K562 (cell line): ENCODE results near the gene SIAE. TPM values are rescaled to one million over a fixed set of nuclear protein-coding genes. Genes with fewer than 3 reads are reported as not detected.

Experiments
- ELF1 ChIP-seq: fragments of 200-800 bp; sonication (Bioruptor generic); IDR thresholded peaks from 2 replicates; pipeline ENCODE4 v1.6.1; 2016; ENCODE audit warnings: missing genetic modification characterization, missing compliant biosample characterization
- ELF4 ChIP-seq: fragments of 450-650 bp; formaldehyde crosslinking; IDR thresholded peaks from 2 replicates; pipeline ENCODE4 v1.4.0; 2022; ENCODE audit warnings: missing genetic modification characterization
- ETV1 ChIP-seq: fragments of 450-650 bp; conservative IDR thresholded peaks from 2 replicates; pipeline ENCODE4 v1.6.1; 2016; ENCODE audit warnings: missing genetic modification characterization, control low read depth, low read depth, missing compliant biosample characterization
- GTF2F1 ChIP-seq: IDR thresholded peaks from 2 replicates; pipeline ENCODE4 v1.6.1; 2011; ENCODE audit warnings: low read depth, low read length, improper control_type of control experiment
- NONO ChIP-seq, 2 experiments: fragments of 200-400 bp in 1 of 2; fragments of 450-650 bp in 1 of 2; formaldehyde crosslinking in 1 of 2; IDR thresholded peaks; 2 replicates each; pipeline ENCODE4 v1.6.1; 2017; ENCODE audit warnings: low read depth in 2 of 2, mild to moderate bottlenecking in 2 of 2, moderate library complexity in 2 of 2, low read length in 1 of 2
- PCBP1 ChIP-seq: fragments of 200-400 bp; formaldehyde crosslinking; IDR thresholded peaks from 2 replicates; pipeline ENCODE4 v1.6.1; 2018; ENCODE audit warnings: mild to moderate bottlenecking, low read depth, low read length; ENCODE audit not compliant: poor library complexity, severe bottlenecking
- POLR2B ChIP-seq: fragments of 450-650 bp; IDR thresholded peaks from 2 replicates; pipeline ENCODE4 v1.6.1; 2018; ENCODE audit warnings: low read depth; ENCODE audit not compliant: partially characterized antibody
- SRSF7 ChIP-seq: fragments of 200-400 bp; formaldehyde crosslinking; optimal IDR thresholded peaks from 2 replicates; pipeline ENCODE3; 2017; ENCODE audit warnings: mild to moderate bottlenecking, low read depth, low read length
- TBP ChIP-seq: optimal IDR thresholded peaks from 2 replicates; pipeline ENCODE3; 2011; ENCODE audit warnings: low read depth, low read length, improper control_type of control experiment
- ZKSCAN8 ChIP-seq: fragments of 200-800 bp; sonication (Bioruptor generic); IDR thresholded peaks from 2 replicates; pipeline ENCODE4 v1.6.1; 2016; ENCODE audit warnings: missing genetic modification characterization, missing compliant biosample characterization
- ZNF717 ChIP-seq: fragments of 250-450 bp; sonication (Bioruptor Pico); IDR thresholded peaks from 2 replicates; pipeline ENCODE4 v1.5.0; 2021
- ZNF830 ChIP-seq: fragments of 250-450 bp; sonication (Bioruptor Pico); IDR thresholded peaks from 2 replicates; pipeline ENCODE4 v1.5.0; 2021; ENCODE audit warnings: mild to moderate bottlenecking
- polyA plus RNA-seq, 8 experiments: library from polyadenylated mRNA; depleted of rRNA in 4 of 8; stranded (reverse) in 5 of 8; unstranded in 3 of 8; fragments of >200 nt; fragmentation: Nextera tagmentation in 2 of 8; fragmentation: Illumina TruSeq in 1 of 8; extraction: Ambion mirVana in 2 of 8; extraction: Trizol in 1 of 8; gene quantifications; 2 replicates each; pipeline versions ENCODE4 v1.2.1 to v1.2.3, GENCODE V29; 2011 to 2014; ENCODE audit warnings: inconsistent platforms in 1 of 8, missing spikeins in 1 of 8
- total RNA-seq, 7 experiments: library from RNA; depleted of rRNA in 6 of 7; stranded (reverse); fragments of >200 nt in 6 of 7; fragmentation: Illumina TruSeq in 2 of 7; extraction: Trizol in 2 of 7; gene quantifications; 2 replicates each; pipeline versions ENCODE4 v1.2.1 to v1.2.3, GENCODE V29; 2011 to 2021; ENCODE audit warnings: low replicate concordance in 1 of 7
- TF ChIP-seq, protein P1 (sequence below): fragments of 250-450 bp; sonication (Bioruptor Pico); IDR thresholded peaks from 2 replicates; pipeline ENCODE4 v1.4.0; 2020; ENCODE audit warnings: mild to moderate bottlenecking, moderate library complexity
- TF ChIP-seq, protein P2 (sequence below): IDR thresholded peaks from 2 replicates; pipeline ENCODE4 v1.6.1; 2014; ENCODE audit warnings: antibody characterized with exemption
- TF ChIP-seq, protein P3 (sequence below): sonication (generic); formaldehyde crosslinking; IDR thresholded peaks from 2 replicates; pipeline ENCODE4 v1.8.0; 2023; ENCODE audit warnings: mild to moderate bottlenecking, missing genetic modification reagents
- TF ChIP-seq, protein P4 (sequence below): fragments of 450-650 bp; IDR thresholded peaks from 2 replicates; pipeline ENCODE4 v1.7.1; 2018; ENCODE audit warnings: mild to moderate bottlenecking, low read depth; ENCODE audit not compliant: partially characterized antibody

The SIAE gene
- total and polyA plus RNA-seq, 9 of the 15 experiments (the other 6 are each of a cell fraction or from before 2014, with no cell fraction given) = 0.89 to 9.6 (median 3.7) TPM

DNA sequence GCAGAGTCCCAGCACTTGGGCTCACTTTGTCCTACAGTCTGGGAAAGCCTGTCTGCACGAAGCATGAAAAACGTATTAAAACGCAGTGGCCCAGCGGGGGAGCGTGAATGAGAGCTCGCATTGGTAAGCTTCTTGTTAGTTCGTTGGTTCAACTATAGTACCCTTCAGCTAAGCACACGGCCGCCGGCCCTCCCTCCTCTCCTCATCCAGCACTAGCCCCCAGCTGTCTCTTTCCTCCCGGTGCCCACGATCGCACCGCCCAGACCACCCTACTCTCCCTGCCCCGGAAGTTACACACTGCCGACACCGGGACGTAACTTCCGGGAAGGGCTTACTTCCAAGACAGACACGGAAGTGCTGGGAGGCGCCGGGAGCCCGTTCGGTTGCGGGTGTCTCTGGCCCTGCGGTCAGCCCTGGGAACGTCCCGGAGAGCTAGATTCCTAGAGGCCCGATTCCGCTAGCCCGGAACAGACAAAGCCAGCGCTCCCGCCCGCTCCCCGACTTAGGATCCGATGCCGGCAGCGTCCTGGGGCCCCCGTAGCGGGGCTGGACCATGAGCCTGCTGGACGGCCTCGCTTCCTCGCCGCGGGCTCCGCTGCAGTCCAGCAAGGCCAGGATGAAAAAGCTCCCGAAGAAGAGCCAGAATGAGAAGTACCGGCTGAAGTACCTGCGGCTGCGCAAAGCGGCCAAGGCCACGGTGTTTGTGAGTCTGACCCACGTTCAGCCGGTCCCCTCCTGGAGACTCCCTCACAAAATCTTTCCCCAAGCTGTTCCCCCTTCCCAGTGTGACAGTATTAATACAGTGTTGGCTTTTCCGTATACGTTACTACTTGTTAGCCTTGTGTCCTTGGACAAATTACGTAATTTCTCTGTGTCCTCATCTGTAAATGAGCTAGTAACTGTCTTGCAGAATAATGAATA is 50.7 kb downstream of the SIAE start, which contains the start of gene TBRG1 (continued):
- TF ChIP-seq, protein P1, sequence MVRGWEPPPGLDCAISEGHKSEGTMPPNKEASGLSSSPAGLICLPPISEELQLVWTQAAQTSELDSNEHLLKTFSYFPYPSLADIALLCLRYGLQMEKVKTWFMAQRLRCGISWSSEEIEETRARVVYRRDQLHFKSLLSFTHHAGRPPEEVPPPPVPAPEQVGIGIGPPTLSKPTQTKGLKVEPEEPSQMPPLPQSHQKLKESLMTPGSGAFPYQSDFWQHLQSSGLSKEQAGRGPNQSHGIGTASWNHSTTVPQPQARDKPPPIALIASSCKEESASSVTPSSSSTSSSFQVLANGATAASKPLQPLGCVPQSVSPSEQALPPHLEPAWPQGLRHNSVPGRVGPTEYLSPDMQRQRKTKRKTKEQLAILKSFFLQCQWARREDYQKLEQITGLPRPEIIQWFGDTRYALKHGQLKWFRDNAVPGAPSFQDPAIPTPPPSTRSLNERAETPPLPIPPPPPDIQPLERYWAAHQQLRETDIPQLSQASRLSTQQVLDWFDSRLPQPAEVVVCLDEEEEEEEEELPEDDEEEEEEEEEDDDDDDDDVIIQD = no peak
- no peak for TF ChIP-seq ZKSCAN8 (CRISPR knock-in tag)
- TF ChIP-seq ZNF717 (CRISPR knock-in tag) = no peak
- TF ChIP-seq ELF1 (tag) = peak; percentile 99
- peak; percentile 83 for TF ChIP-seq TBP
- TF ChIP-seq, protein P2, sequence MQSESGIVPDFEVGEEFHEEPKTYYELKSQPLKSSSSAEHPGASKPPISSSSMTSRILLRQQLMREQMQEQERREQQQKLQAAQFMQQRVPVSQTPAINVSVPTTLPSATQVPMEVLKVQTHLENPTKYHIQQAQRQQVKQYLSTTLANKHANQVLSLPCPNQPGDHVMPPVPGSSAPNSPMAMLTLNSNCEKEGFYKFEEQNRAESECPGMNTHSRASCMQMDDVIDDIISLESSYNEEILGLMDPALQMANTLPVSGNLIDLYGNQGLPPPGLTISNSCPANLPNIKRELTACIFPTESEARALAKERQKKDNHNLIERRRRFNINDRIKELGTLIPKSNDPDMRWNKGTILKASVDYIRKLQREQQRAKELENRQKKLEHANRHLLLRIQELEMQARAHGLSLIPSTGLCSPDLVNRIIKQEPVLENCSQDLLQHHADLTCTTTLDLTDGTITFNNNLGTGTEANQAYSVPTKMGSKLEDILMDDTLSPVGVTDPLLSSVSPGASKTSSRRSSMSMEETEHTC = no peak
- peak; percentile 46 for TF ChIP-seq PCBP1
- TF ChIP-seq, protein P3, sequence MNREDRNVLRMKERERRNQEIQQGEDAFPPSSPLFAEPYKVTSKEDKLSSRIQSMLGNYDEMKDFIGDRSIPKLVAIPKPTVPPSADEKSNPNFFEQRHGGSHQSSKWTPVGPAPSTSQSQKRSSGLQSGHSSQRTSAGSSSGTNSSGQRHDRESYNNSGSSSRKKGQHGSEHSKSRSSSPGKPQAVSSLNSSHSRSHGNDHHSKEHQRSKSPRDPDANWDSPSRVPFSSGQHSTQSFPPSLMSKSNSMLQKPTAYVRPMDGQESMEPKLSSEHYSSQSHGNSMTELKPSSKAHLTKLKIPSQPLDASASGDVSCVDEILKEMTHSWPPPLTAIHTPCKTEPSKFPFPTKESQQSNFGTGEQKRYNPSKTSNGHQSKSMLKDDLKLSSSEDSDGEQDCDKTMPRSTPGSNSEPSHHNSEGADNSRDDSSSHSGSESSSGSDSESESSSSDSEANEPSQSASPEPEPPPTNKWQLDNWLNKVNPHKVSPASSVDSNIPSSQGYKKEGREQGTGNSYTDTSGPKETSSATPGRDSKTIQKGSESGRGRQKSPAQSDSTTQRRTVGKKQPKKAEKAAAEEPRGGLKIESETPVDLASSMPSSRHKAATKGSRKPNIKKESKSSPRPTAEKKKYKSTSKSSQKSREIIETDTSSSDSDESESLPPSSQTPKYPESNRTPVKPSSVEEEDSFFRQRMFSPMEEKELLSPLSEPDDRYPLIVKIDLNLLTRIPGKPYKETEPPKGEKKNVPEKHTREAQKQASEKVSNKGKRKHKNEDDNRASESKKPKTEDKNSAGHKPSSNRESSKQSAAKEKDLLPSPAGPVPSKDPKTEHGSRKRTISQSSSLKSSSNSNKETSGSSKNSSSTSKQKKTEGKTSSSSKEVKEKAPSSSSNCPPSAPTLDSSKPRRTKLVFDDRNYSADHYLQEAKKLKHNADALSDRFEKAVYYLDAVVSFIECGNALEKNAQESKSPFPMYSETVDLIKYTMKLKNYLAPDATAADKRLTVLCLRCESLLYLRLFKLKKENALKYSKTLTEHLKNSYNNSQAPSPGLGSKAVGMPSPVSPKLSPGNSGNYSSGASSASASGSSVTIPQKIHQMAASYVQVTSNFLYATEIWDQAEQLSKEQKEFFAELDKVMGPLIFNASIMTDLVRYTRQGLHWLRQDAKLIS (CRISPR knock-in tag) = no peak
- TF ChIP-seq ETV1 (tag) = peak; percentile 89
- TF ChIP-seq GTF2F1 = no peak
- TF ChIP-seq, protein P4, sequence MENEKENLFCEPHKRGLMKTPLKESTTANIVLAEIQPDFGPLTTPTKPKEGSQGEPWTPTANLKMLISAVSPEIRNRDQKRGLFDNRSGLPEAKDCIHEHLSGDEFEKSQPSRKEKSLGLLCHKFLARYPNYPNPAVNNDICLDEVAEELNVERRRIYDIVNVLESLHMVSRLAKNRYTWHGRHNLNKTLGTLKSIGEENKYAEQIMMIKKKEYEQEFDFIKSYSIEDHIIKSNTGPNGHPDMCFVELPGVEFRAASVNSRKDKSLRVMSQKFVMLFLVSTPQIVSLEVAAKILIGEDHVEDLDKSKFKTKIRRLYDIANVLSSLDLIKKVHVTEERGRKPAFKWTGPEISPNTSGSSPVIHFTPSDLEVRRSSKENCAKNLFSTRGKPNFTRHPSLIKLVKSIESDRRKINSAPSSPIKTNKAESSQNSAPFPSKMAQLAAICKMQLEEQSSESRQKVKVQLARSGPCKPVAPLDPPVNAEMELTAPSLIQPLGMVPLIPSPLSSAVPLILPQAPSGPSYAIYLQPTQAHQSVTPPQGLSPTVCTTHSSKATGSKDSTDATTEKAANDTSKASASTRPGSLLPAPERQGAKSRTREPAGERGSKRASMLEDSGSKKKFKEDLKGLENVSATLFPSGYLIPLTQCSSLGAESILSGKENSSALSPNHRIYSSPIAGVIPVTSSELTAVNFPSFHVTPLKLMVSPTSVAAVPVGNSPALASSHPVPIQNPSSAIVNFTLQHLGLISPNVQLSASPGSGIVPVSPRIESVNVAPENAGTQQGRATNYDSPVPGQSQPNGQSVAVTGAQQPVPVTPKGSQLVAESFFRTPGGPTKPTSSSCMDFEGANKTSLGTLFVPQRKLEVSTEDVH = peak; percentile 94
- TF ChIP-seq ZNF830 (CRISPR knock-in tag) = no peak
- no peak for TF ChIP-seq SRSF7
- peak; percentile 92 for TF ChIP-seq POLR2B
- 0 out of 4 replicates have a peak, but pooled peaks of 1 of the 2 experiments have one; percentile 7 for TF ChIP-seq NONO (IDR thresholded peaks at IDR 0.05; ENCODE audit: low read depth in 2 of 2, low read length in 1 of 2)
- TF ChIP-seq ELF4 (CRISPR knock-in tag) = peak; percentile 61
